K562 (cell line): ENCODE results near the gene CLCN6. TPM values are rescaled to one million over a fixed set of nuclear protein-coding genes. Genes with fewer than 3 reads are reported as not detected.

Experiments
- ATAC-seq: fragments of 200-7000 bp; cut with Tn5 transposase; 3 replicates; pipeline ENCODE4 v1.9.1; 2020; ENCODE audit warnings: moderate library complexity
- BruUV-seq: library from RNA; stranded (reverse); fragments of 400-500 nt; replicated peaks from 2 replicates; lab custom pipeline; 2021; lab: Mats Ljungman, UMichigan
- CTCF ChIA-PET: fragments of 300-600 bp; formaldehyde crosslinking; extraction: SDS; loops from one replicate; lab custom pipeline; 2021; ENCODE audit warnings: low intra/inter-chr PET ratio; lab: Yijun Ruan, JAX
- POLR2A ChIA-PET: fragments of 300-600, 350-650 bp; sonication (Branson Sonifier 250); formaldehyde crosslinking; extraction: SDS; loops from one replicate; lab custom pipeline; 2021; ENCODE audit warnings: antibody characterized with exemption, inconsistent platforms; lab: Yijun Ruan, JAX
- DNase-seq, 4 experiments: peaks; one replicate each; pipeline versions ENCODE4 v3.0.0 to v3.0.0-alpha.2; 2011 to 2018; ENCODE audit warnings: low spot score in 3 of 4, mixed read lengths in 3 of 4; ENCODE audit errors: extremely low read depth in 1 of 4
- FAIRE-seq: peaks from 2 replicates; lab custom pipeline; 2011; peaks lifted over from hg19 to GRCh38; lab: Jason Lieb, UNC
- H2AFZ ChIP-seq: 2 replicates; pipeline ENCODE4 v1.6.0; 2011; ENCODE audit warnings: low read depth, low read length, control low read depth, inconsistent platforms
- H3K27ac ChIP-seq: fragments of 200-600 bp; 3 replicates; pipeline ENCODE4 v1.8.0; 2011; ENCODE audit warnings: low read depth, mild to moderate bottlenecking, control low read depth, inconsistent platforms, low read length, moderate library complexity, mixed read lengths; ENCODE audit errors: extremely low read depth
- H3K27me3 ChIP-seq, 2 experiments: fragments of 300-600 bp in 1 of 2; 2 replicates in 1 of 2; 3 replicates in 1 of 2; pipeline versions ENCODE4 v1.6.0 to v1.8.0; 2011; ENCODE audit warnings: inconsistent platforms in 2 of 2, low read length in 2 of 2, mild to moderate bottlenecking in 1 of 2, mixed read lengths in 1 of 2, moderate library complexity in 1 of 2; ENCODE audit not compliant: control insufficient read depth in 2 of 2, insufficient read depth in 2 of 2
- H3K36me3 ChIP-seq: fragments of 300-600 bp; 3 replicates; pipeline ENCODE4 v1.8.0; 2011; ENCODE audit warnings: mild to moderate bottlenecking, low read length, inconsistent platforms; ENCODE audit not compliant: control insufficient read depth, insufficient read depth
- H3K4me1 ChIP-seq, 2 experiments: fragments of 200-600 bp in 1 of 2; replicated peaks in 1 of 2; 2 replicates in 1 of 2; 3 replicates in 1 of 2; pipeline versions ENCODE4 v1.5.1 to v1.8.0; 2011; ENCODE audit warnings: inconsistent platforms in 2 of 2, low read length in 2 of 2, mild to moderate bottlenecking in 1 of 2, mixed read lengths in 1 of 2, moderate library complexity in 1 of 2; ENCODE audit not compliant: control insufficient read depth in 2 of 2, insufficient read depth in 2 of 2
- H3K4me2 ChIP-seq: 2 replicates; pipeline ENCODE4 v1.6.1; 2011; ENCODE audit warnings: low read length, control low read depth, inconsistent platforms, mixed read lengths; ENCODE audit not compliant: insufficient read depth
- H3K4me3 ChIP-seq: fragments of 200-600 bp; sonication (generic), shearing (Covaris generic); 2 replicates; pipeline ENCODE4 v1.5.1; 2016; ENCODE audit warnings: control low read depth, inconsistent platforms
- H3K79me2 ChIP-seq: fragments of 200-600 bp; 3 replicates; pipeline ENCODE4 v1.8.0; 2011; ENCODE audit warnings: low read length, inconsistent platforms; ENCODE audit not compliant: control insufficient read depth, insufficient read depth
- H3K9ac ChIP-seq, 2 experiments: 2 replicates each; pipeline versions ENCODE4 v1.6.0 to v1.6.1; 2011; ENCODE audit warnings: low read depth in 2 of 2, low read length in 2 of 2, control low read depth in 1 of 2, inconsistent platforms in 1 of 2, mild to moderate bottlenecking in 1 of 2, mixed read lengths in 1 of 2; ENCODE audit not compliant: insufficient read depth in 1 of 2
- H3K9me1 ChIP-seq: one replicate; pipeline ENCODE4 v1.6.0; 2011; ENCODE audit warnings: inconsistent platforms, mild to moderate bottlenecking, low read length, moderate library complexity; ENCODE audit not compliant: control insufficient read depth, insufficient read depth
- H3K9me3 ChIP-seq: replicated peaks from 2 replicates; pipeline ENCODE4 v1.5.1; 2011; ENCODE audit warnings: low read depth, low read length, inconsistent platforms; ENCODE audit not compliant: control insufficient read depth, insufficient read depth
- H4K20me1 ChIP-seq: replicated peaks from 2 replicates; pipeline ENCODE4 v1.6.1; 2011; ENCODE audit warnings: low read length, inconsistent platforms, mixed read lengths; ENCODE audit not compliant: control insufficient read depth, insufficient read depth
- BRF1 ChIP-seq: IDR thresholded peaks from 3 replicates; pipeline ENCODE4 v1.6.1; 2011; ENCODE audit warnings: borderline replicate concordance, mild to moderate bottlenecking; ENCODE audit not compliant: insufficient read length; ENCODE audit errors: extremely low read depth
- EP300 ChIP-seq: IDR thresholded peaks from 2 replicates; pipeline ENCODE4 v1.6.1; 2012; ENCODE audit warnings: low read length, improper control_type of control experiment
- ETV6 ChIP-seq, 3 experiments: fragments of 150-350 bp in 1 of 3; sonication (generic) in 1 of 3; formaldehyde crosslinking in 1 of 3; IDR thresholded peaks; 2 replicates each; pipeline versions ENCODE4 v1.6.1 to v1.8.0; 2014 to 2022; ENCODE audit warnings: borderline replicate concordance in 2 of 3, low read depth in 2 of 3, antibody characterized with exemption in 1 of 3, low read length in 1 of 3, mild to moderate bottlenecking in 1 of 3, missing genetic modification reagents in 1 of 3
- FOXJ2 ChIP-seq: fragments of 200-800 bp; sonication (Bioruptor generic); IDR thresholded peaks from 2 replicates; pipeline ENCODE4 v1.6.1; 2016; ENCODE audit warnings: missing genetic modification characterization, missing compliant biosample characterization
- HDAC2 ChIP-seq: fragments of 450-650 bp; IDR thresholded peaks from 2 replicates; pipeline ENCODE4 v1.6.1; 2016; ENCODE audit warnings: mild to moderate bottlenecking
- HMG20B ChIP-seq: fragments of 250-450 bp; sonication (Bioruptor Pico); IDR thresholded peaks from 2 replicates; pipeline ENCODE4 v1.5.0; 2021; ENCODE audit warnings: mild to moderate bottlenecking
- HMGN3 ChIP-seq: IDR thresholded peaks from 2 replicates; pipeline ENCODE4 v1.6.1; 2011; ENCODE audit warnings: borderline replicate concordance, low read depth, mild to moderate bottlenecking, mixed read lengths, low read length; ENCODE audit not compliant: insufficient read length; ENCODE audit errors: extremely low read depth
- RAD21 ChIP-seq, 2 experiments: fragments of 250-450 bp in 1 of 2; fragments of 450-650 bp in 1 of 2; sonication (Bioruptor Pico) in 1 of 2; formaldehyde crosslinking in 1 of 2; IDR thresholded peaks in 1 of 2; conservative IDR thresholded peaks in 1 of 2; 2 replicates each; pipeline versions ENCODE4 v1.4.0 to v1.8.0; 2020 to 2022; ENCODE audit warnings: mild to moderate bottlenecking in 2 of 2, moderate library complexity in 1 of 2
- RFX7 ChIP-seq: fragments of 250-450 bp; sonication (Bioruptor Pico); IDR thresholded peaks from 2 replicates; pipeline ENCODE4 v1.5.1; 2021; ENCODE audit warnings: mild to moderate bottlenecking
- SMARCA4 ChIP-seq: fragments of 450-650 bp; IDR thresholded peaks from 2 replicates; pipeline ENCODE4 v1.6.1; 2016
- SPI1 ChIP-seq: IDR thresholded peaks from 2 replicates; pipeline ENCODE4 v1.6.1; 2011; ENCODE audit warnings: low read depth, low read length, control low read depth, borderline replicate concordance
- WGBS: fragments of 100-300 bp; shearing (Covaris generic); methylation state at CpG from one replicate; pipeline ENCODE4 v1.1.6; 2016; ENCODE audit warnings: low coverage, mixed read lengths; ENCODE audit not compliant: insufficient coverage; ENCODE audit errors: missing lambda C conversion rate; 5-methylcytosine and 5-hydroxymethylcytosine counted together
- in situ Hi-C: fragments of 300-500 bp; cut with MboI; formaldehyde crosslinking; loops from 4 replicates; pipeline ENCODE4 v1.15.0; 2018; ENCODE audit warnings: inconsistent platforms, mixed read lengths
- intact Hi-C: fragments of 100-400 bp; cut with micrococcal nuclease; formaldehyde crosslinking; loops from 2 replicates; pipeline ENCODE4 v1.14.2; 2022
- polyA plus RNA-seq, 8 experiments: library from polyadenylated mRNA; depleted of rRNA in 4 of 8; stranded (reverse) in 5 of 8; unstranded in 3 of 8; fragments of >200 nt; fragmentation: Nextera tagmentation in 2 of 8; fragmentation: Illumina TruSeq in 1 of 8; extraction: Ambion mirVana in 2 of 8; extraction: Trizol in 1 of 8; gene quantifications; 2 replicates each; pipeline versions ENCODE4 v1.2.1 to v1.2.3, GENCODE V29; 2011 to 2014; ENCODE audit warnings: inconsistent platforms in 1 of 8, missing spikeins in 1 of 8
- total RNA-seq, 7 experiments: library from RNA; depleted of rRNA in 6 of 7; stranded (reverse); fragments of >200 nt in 6 of 7; fragmentation: Illumina TruSeq in 2 of 7; extraction: Trizol in 2 of 7; gene quantifications; 2 replicates each; pipeline versions ENCODE4 v1.2.1 to v1.2.3, GENCODE V29; 2011 to 2021; ENCODE audit warnings: low replicate concordance in 1 of 7
- TF ChIP-seq, protein P1 (sequence below): fragments of 450-650 bp; IDR thresholded peaks from 2 replicates; pipeline ENCODE4 v1.7.0; 2016; ENCODE audit warnings: borderline replicate concordance
- TF ChIP-seq, protein P2 (sequence below): sonication (generic); formaldehyde crosslinking; IDR thresholded peaks from 2 replicates; pipeline ENCODE4 v1.8.0; 2022; ENCODE audit warnings: missing genetic modification reagents, mild to moderate bottlenecking, moderate library complexity, borderline replicate concordance
- TF ChIP-seq, protein P3 (sequence below): sonication (generic); formaldehyde crosslinking; IDR thresholded peaks from 2 replicates; pipeline ENCODE4 v1.8.0; 2022; ENCODE audit warnings: missing genetic modification reagents, mild to moderate bottlenecking, borderline replicate concordance

Gene CLCN6
- total and polyA plus RNA-seq, 9 of the 15 experiments (the other 6 are each of a cell fraction or from before 2014, with no cell fraction given): 2.0 to 21.8 (median 13.6) TPM

DNA sequence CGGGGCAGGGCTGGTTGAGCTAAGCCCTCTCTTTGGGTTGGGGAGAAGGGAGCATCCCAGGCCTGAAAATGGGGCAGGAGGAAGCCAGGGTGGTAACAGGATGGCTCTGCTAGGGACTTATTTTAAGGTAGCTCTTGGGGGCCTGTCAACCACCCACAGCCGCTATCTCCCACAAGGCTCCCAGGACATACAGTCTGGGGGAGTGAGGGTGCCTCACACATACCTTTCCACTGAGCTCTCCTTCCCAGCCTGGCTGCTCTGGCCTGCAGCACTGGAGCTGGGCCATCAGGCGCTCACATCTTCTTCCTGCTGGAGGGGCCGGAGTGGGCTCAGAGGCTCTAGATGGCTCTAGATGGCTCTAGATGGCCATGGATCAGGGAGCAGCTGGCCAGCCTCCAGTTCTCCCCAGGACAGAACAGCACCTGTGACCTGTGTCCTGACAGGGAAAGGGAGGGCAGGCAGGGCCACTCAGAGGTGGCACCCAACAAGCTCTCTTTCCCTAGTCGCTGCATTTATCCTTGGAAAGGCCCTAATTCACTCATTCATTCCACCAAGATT lies 63.7 kb downstream of the CLCN6 start (continued):
- TF ChIP-seq HMGN3 (no peak), RAD21 (CRISPR knock-in tag; conservative IDR thresholded peaks at IDR 0.05 in 1 of 2, IDR thresholded peaks at IDR 0.05 in 1 of 2) (0 out of 4 replicates have a peak, but pooled peaks of 1 of the 2 experiments have one; percentile 2)

DNA sequence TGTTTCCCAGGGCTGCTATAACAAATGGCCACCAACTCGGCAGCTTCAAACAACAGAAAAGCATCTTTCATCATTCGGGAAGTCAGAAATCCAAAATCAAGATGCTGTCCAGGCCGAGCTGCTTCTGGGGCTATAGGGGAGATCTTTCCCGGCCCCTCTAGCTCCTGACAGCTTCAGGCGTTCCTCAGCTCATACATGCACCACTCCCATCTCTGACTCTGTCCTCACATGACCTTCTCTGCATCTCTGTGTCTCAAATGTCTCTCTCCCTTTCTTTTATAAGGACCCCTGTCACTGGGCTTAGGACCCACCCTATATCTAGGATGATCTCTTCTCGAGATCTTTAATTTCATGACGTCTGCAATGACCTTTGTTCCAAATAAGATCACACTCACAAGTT lies 66.6 kb downstream of the CLCN6 start:
- Histone ChIP-seq H3K4me3 (no peak overlapping the region), H3K9ac (peak overlapping the region in 1 of 2 experiments; percentile 1; a peak in 1 of 4 replicates), H3K79me2 (no peaks in the 10 kb centered on the region), H2AFZ (no peak overlapping the region), H3K27ac (no peak overlapping the region), H4K20me1 (no peaks in the 10 kb centered on the region), H3K9me1 (no peaks in the 10 kb centered on the region), H3K4me2 (no peak overlapping the region), H3K9me3 (no peaks in the 10 kb centered on the region), H3K27me3 (peaks cover 0 to 5% of the 10 kb centered on the region in 2 experiments; a peak in 2 of 5 replicates), H3K4me1 (peaks cover 7 to 25% of the 10 kb centered on the region in 2 experiments; a peak in 4 of 5 replicates), H3K36me3 (no peaks in the 10 kb centered on the region)
- 19% methylated on average over 7 of the region's 7 CpGs for whole genome bisulfite sequencing
- no peak for FAIRE-seq
- no peak for ATAC-seq
- ChIA-PET POLR2A (interaction anchor here (1.0 to 8.2 kb wide), 6 partner anchors 9 to 785 kb away, joined by 3 to 114 read pairs (median 8); no protein-coding TSS in a partner anchor), CTCF (no interaction called here)
- intact Hi-C loops: no loop called here
- BruUV-seq: no TSS peak
- in situ Hi-C loops: no loop called here
- no peak for DNase-seq
- TF ChIP-seq SPI1 (no peak), HMG20B (CRISPR knock-in tag) (no peak), RFX7 (no peak), BRF1 (no peak), FOXJ2 (tag) (no peak), EP300 (no peak), HDAC2 (no peak), SMARCA4 (no peak), ETV6 (IDR thresholded peaks at IDR 0.05; ENCODE audit: borderline replicate concordance in 1 of 2, low read depth in 2 of 2, low read length in 1 of 2) (no peak), ETV6 (CRISPR knock-in tag; IDR thresholded peaks at IDR 0.05; ENCODE audit: borderline replicate concordance) (no peak)
- TF ChIP-seq, protein P1, sequence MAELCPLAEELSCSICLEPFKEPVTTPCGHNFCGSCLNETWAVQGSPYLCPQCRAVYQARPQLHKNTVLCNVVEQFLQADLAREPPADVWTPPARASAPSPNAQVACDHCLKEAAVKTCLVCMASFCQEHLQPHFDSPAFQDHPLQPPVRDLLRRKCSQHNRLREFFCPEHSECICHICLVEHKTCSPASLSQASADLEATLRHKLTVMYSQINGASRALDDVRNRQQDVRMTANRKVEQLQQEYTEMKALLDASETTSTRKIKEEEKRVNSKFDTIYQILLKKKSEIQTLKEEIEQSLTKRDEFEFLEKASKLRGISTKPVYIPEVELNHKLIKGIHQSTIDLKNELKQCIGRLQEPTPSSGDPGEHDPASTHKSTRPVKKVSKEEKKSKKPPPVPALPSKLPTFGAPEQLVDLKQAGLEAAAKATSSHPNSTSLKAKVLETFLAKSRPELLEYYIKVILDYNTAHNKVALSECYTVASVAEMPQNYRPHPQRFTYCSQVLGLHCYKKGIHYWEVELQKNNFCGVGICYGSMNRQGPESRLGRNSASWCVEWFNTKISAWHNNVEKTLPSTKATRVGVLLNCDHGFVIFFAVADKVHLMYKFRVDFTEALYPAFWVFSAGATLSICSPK: no peak
- TF ChIP-seq, protein P2, sequence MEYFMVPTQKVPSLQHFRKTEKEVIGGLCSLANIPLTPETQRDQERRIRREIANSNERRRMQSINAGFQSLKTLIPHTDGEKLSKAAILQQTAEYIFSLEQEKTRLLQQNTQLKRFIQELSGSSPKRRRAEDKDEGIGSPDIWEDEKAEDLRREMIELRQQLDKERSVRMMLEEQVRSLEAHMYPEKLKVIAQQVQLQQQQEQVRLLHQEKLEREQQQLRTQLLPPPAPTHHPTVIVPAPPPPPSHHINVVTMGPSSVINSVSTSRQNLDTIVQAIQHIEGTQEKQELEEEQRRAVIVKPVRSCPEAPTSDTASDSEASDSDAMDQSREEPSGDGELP (CRISPR knock-in tag): no peak
- TF ChIP-seq, protein P3, sequence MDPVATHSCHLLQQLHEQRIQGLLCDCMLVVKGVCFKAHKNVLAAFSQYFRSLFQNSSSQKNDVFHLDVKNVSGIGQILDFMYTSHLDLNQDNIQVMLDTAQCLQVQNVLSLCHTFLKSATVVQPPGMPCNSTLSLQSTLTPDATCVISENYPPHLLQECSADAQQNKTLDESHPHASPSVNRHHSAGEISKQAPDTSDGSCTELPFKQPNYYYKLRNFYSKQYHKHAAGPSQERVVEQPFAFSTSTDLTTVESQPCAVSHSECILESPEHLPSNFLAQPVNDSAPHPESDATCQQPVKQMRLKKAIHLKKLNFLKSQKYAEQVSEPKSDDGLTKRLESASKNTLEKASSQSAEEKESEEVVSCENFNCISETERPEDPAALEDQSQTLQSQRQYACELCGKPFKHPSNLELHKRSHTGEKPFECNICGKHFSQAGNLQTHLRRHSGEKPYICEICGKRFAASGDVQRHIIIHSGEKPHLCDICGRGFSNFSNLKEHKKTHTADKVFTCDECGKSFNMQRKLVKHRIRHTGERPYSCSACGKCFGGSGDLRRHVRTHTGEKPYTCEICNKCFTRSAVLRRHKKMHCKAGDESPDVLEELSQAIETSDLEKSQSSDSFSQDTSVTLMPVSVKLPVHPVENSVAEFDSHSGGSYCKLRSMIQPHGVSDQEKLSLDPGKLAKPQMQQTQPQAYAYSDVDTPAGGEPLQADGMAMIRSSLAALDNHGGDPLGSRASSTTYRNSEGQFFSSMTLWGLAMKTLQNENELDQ (CRISPR knock-in tag): no peak
